ENCODE data around the gene SNX12. TPM values are rescaled to one million over a fixed set of nuclear protein-coding genes. Genes with fewer than 3 reads are reported as not detected.

SNX12 gene
- total RNA-seq, 4 donors from 2014 or later = 27.3 to 35.0 (median 31.4) TPM

DNA sequence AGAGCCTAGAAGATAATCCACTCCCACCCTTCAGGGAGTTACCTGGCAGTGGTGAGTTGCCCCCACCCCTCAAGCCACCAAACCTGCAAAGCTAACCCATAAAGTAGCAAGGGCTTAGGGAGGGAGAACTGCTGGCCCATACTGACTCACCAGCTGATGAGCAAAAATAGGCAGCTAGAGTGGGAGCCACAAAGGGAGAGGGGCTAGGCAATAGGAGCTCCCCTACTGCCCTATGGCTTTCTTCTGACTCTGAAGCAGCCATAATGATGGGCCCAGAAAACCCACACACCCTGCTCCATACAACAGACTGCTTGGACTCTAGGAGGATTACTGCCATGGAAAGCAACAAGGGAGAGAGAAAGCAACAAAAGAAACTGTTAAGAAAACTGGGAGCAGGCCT lies 8.0 kb downstream of the SNX12 start:
- TF ChIP-seq, protein P1, sequence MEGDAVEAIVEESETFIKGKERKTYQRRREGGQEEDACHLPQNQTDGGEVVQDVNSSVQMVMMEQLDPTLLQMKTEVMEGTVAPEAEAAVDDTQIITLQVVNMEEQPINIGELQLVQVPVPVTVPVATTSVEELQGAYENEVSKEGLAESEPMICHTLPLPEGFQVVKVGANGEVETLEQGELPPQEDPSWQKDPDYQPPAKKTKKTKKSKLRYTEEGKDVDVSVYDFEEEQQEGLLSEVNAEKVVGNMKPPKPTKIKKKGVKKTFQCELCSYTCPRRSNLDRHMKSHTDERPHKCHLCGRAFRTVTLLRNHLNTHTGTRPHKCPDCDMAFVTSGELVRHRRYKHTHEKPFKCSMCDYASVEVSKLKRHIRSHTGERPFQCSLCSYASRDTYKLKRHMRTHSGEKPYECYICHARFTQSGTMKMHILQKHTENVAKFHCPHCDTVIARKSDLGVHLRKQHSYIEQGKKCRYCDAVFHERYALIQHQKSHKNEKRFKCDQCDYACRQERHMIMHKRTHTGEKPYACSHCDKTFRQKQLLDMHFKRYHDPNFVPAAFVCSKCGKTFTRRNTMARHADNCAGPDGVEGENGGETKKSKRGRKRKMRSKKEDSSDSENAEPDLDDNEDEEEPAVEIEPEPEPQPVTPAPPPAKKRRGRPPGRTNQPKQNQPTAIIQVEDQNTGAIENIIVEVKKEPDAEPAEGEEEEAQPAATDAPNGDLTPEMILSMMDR (IDR thresholded peaks at IDR 0.05; ENCODE audit: low read depth) = no peak

DNA sequence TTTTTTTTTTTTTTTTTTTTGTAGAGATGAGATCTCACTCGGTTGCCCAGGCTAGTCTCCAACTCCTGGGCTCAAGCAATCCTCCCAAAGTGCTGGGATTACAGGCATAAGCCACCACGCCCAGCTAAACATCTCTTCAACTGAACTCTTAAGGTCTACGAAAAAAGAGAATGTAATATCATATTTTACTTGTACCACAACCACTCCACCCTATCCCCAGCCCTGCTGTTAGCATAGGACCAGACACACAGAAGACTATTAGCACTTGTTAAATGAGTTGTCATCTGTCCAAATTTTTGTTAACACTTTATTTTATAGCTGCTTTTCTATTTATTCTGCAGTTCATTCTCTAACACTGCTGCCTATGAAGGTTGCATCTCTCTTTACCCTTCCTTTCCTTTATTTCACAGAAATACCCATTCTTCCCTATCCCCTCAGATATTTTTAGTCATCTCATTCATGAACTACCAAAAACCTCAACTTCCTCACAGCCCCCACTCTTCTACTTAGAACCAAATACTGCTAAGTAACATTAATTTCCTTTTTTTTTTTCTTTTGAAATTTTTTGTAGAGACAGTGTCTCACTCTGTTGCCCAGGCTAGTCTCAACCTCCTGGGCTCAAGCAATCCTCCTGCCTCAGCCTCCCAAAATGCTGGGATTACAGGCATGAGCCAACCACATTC lies 10.1 kb downstream of the SNX12 start:
- TF ChIP-seq, protein P1 (IDR thresholded peaks at IDR 0.05; ENCODE audit: low read depth) = no peak

DNA sequence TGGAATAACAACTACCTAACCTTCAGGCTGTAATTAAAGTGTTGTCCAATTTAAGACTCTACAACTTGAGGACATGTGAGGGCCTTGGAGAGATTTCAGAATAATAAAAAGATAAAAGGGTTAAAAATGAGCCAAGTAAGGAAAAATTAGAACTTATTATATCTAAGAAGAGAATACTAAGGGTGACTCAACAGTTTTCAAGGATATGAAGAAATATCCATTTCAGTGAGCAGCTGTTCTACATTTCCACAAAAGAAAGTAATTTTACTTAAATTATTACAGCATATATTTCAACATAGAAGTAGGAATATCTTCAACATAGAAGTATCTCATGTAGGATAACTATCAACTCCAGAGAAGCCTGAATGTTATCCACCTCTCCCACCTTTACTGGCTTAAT lies 11.3 kb downstream of the SNX12 start:
- TF ChIP-seq, protein P1 (IDR thresholded peaks at IDR 0.05; ENCODE audit: low read depth) = no peak

DNA sequence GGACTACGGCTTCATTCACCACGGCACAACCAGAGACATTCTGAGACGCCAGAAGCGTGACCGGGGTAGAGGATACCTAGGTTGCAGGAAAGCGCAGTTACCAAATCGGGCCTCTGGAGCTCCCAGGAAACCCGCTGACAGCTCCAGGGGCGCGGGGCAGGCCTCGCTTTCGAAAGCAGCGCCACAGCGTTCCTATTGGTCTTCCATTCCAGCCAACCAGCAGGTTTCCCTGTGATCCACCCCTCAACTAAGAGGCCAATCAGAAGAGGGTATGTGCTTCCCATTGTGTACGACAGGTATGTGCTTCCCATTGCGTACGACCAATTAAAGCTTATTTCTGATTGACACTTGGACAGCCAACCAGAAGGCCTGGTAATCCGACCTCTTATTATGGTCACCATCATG lies 14.9 kb downstream of the SNX12 start:
- TF ChIP-seq, protein P1 (IDR thresholded peaks at IDR 0.05; ENCODE audit: low read depth) = no peak

DNA sequence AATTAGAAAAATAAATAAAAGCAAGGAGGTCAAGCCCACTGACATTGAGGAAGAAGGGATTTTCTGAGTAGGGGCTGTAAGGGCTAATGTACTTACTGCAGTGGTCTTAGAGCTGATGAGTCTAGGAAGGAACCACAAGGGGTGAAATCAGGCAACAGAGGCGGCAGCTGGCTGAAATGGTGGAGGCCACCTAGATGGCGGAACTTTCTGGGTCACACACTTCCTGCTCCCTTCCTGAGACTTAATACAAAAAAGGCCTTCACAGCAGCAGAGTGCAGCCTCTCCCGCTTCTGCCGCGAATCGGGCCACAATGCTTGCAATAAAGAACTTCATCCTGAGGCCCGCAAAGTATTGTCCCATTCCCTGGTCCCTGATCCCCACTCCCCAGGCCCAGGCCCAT lies 15.4 kb downstream of the SNX12 start:
- TF ChIP-seq, protein P1 (IDR thresholded peaks at IDR 0.05; ENCODE audit: low read depth) = no peak

DNA sequence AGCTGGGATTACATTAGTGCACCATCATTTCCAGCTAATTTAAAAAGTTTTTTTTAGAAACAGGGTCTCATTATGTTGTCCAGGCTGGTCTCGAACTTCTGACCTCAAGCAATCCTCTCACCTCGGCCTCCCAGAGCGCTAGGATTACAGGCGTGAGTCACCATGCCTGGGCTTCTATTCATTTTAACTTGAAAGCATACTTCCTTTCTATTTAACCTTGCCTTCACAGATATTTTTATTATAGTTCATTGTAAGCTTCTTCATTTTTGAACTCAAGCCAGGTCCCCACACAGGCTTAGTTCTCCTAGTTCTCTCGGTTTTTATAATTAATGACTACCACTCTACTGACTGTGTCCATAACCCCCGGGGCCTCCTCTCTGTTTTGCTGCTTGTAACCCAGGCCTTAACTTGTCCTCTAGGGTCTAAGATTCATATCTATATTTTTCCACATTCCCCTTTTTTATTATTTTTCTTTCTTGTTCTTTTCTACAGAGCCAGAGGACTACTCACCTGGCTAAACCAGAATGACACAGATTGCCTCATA lies 50.7 kb downstream of the SNX12 start:
- TF ChIP-seq, protein P1 (IDR thresholded peaks at IDR 0.05; ENCODE audit: low read depth) = no peak

Small RNA genes lying within 50 kb of the gene (small RNA-seq; reads per million reads assigned to genes)
- gene CXorf65 (not detected), gene RNU1-56P (not detected)

Other genes starting within 250 kb of the SNX12 start
- gene TEX11, start 159.6 kb downstream of the SNX12 start, total RNA-seq = not detected
- not detected for gene SLC7A3, start 137.2 kb downstream of the SNX12 start, total RNA-seq
- gene FOXO4, start 27.5 kb upstream of the SNX12 start, total RNA-seq = 10 to 100 TPM; 16.7 to 32.0 (median 20.5) TPM
- not detected for gene CXorf65, start 38.4 kb upstream of the SNX12 start, total RNA-seq
- gene IL2RG, start 43.2 kb upstream of the SNX12 start, total RNA-seq = 10 to 100 TPM in 1 of 4 donors, 1 to 10 TPM in 3; 5.4 to 40.3 (median 8.5) TPM
- gene MED12, start 50.3 kb upstream of the SNX12 start, total RNA-seq = 10 to 100 TPM; 30.2 to 51.6 (median 43.9) TPM
- gene NLGN3, start 76.5 kb upstream of the SNX12 start, total RNA-seq = under 1 TPM in 3 of 4 donors, not detected in 1; 0.17 to 0.57 (median 0.22) TPM
- gene GJB1, start 154.9 kb upstream of the SNX12 start, total RNA-seq = not detected
- 10 to 100 TPM in 2 of 4 donors, 1 to 10 TPM in 2; 5.5 to 18.6 (median 10.6) TPM for gene ZMYM3, start 185.8 kb upstream of the SNX12 start, total RNA-seq
- gene NONO, start 215.3 kb upstream of the SNX12 start, total RNA-seq = 100 to 1,000 TPM; 127 to 235 (median 227) TPM
- gene ITGB1BP2, start 233.4 kb upstream of the SNX12 start, total RNA-seq = 1 to 10 TPM; 1.5 to 4.6 (median 2.2) TPM

All from subcutaneous adipose tissue (tissue), 4 donors.